Ovary (tissue), 3 donors: ENCODE results near the gene MBD3.

ENCODE experiments used
- CTCF ChIP-seq, 3 donors: fragments of 450-650 bp in 2 of 3; fragments of 200-600 bp in 1 of 3; IDR thresholded peaks; one replicate each; pipeline versions ENCODE4 v1.5.1 to v1.8.0; 2016 to 2022; ENCODE audit warnings: antibody characterized with exemption in 3 of 3, mild to moderate bottlenecking in 1 of 3
- EP300 ChIP-seq: sonication (generic); formaldehyde crosslinking; IDR thresholded peaks from one replicate; pipeline ENCODE4 v1.6.1; 2017; ENCODE audit warnings: antibody characterized with exemption
- POLR2A ChIP-seq: fragments of 450-650 bp; IDR thresholded peaks from one replicate; pipeline ENCODE4 v1.6.1; 2017; ENCODE audit warnings: antibody characterized with exemption, mild to moderate bottlenecking, moderate library complexity
- donor health status: DM: no; HTN: no; CAD: no.

- TF ChIP-seq CTCF (IDR thresholded peaks at IDR 0.05) (no peak), POLR2A (no peak), EP300 (no peak)
Observed at GRCh38 chr19:1532003-1532402, 60.7 kb downstream of the MBD3 start.
